ENCODE results near the gene FIGNL2.

The FIGNL2 gene

GRCh38 chr12:51814311-51815088, 34.0 kb downstream of the FIGNL2 start:
- Histone ChIP-seq H3K4me1 (ENCODE audit: control insufficient read depth in 1 of 2, insufficient read depth in 1 of 2, low read depth in 1 of 2, low read length in 1 of 2) (peaks cover 8 to 12% of the 10 kb centered on the region in 2 experiments), H3K27ac (no peak overlapping the region), H3K9me3 (no peaks in the 10 kb centered on the region), H3K36me3 (no peaks in the 10 kb centered on the region), H3K27me3 (peaks cover 71% of the 10 kb centered on the region), H3K4me3 (ENCODE audit: low read depth in 1 of 2, low read length in 1 of 2) (peak overlapping the region; percentile 23 to 52)
- TF ChIP-seq CTCF (IDR thresholded peaks at IDR 0.05): no peak

- peak overlapping the region; percentile 23 to 41 for H3K4me3 ChIP-seq (ENCODE audit: low read depth in 1 of 2, low read length in 1 of 2)
- no peaks in the 10 kb centered on the region for H3K9me3 ChIP-seq
- H3K27ac ChIP-seq: no peak overlapping the region
- H3K27me3 ChIP-seq: peaks cover 65% of the 10 kb centered on the region
- peaks cover 8 to 12% of the 10 kb centered on the region in 2 experiments for H3K4me1 ChIP-seq (ENCODE audit: control insufficient read depth in 1 of 2, insufficient read depth in 1 of 2, low read depth in 1 of 2, low read length in 1 of 2)
- H3K36me3 ChIP-seq: no peaks in the 10 kb centered on the region
- no peak for TF ChIP-seq CTCF (IDR thresholded peaks at IDR 0.05)
These were observed 34.6 kb downstream of the FIGNL2 start for GRCh38 chr12:51813931-51814310.

DNA sequence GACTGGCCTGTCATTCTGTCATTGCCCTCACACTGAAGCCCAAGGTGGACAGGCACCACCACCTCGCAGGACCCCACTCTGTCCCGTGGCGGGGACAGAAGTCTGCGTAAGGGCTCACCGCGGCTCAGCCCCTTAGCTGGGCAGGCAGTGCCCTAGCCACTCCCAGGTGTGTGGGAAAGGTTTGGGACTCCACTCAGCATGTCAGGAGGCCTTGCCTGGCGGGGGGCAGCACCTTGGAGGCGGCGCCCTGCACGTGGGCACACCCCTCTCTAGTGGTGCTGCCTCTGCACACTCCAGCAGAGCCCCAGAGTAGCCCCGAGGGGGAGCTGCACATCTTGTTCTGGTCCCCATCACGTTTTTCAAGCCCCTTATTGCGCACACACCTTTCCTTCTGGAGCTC, 35.6 kb downstream of the FIGNL2 start:
- no peaks in the 10 kb centered on the region for H3K36me3 ChIP-seq
- no peak overlapping the region for H3K27ac ChIP-seq
- no peak overlapping the region for H3K4me3 ChIP-seq (ENCODE audit: low read depth in 1 of 2, low read length in 1 of 2)
- peaks cover 54% of the 10 kb centered on the region for H3K27me3 ChIP-seq
- no peak for TF ChIP-seq CTCF (IDR thresholded peaks at IDR 0.05)
- peaks cover 8 to 12% of the 10 kb centered on the region in 2 experiments for H3K4me1 ChIP-seq (ENCODE audit: control insufficient read depth in 1 of 2, insufficient read depth in 1 of 2, low read depth in 1 of 2, low read length in 1 of 2)
- no peaks in the 10 kb centered on the region for H3K9me3 ChIP-seq

- H3K9me3 ChIP-seq: no peaks in the 10 kb centered on the region
- H3K27me3 ChIP-seq: peaks cover 41% of the 10 kb centered on the region
- H3K36me3 ChIP-seq: peaks cover 4% of the 10 kb centered on the region
- H3K4me1 ChIP-seq (ENCODE audit: control insufficient read depth in 1 of 2, insufficient read depth in 1 of 2, low read depth in 1 of 2, low read length in 1 of 2): peaks cover 8 to 12% of the 10 kb centered on the region in 2 experiments
- H3K27ac ChIP-seq: no peak overlapping the region
- H3K4me3 ChIP-seq (ENCODE audit: low read depth in 1 of 2, low read length in 1 of 2): no peak overlapping the region
- no peak for TF ChIP-seq CTCF (IDR thresholded peaks at IDR 0.05)
These were observed 37.0 kb downstream of the FIGNL2 start for GRCh38 chr12:51811203-51812202.

- Histone ChIP-seq H3K36me3 (peaks cover 6% of the 10 kb centered on the region), H3K27ac (no peak overlapping the region), H3K9me3 (no peaks in the 10 kb centered on the region), H3K4me3 (ENCODE audit: low read depth in 1 of 2, low read length in 1 of 2) (no peak overlapping the region), H3K27me3 (peaks cover 18% of the 10 kb centered on the region), H3K4me1 (ENCODE audit: control insufficient read depth in 1 of 2, insufficient read depth in 1 of 2, low read depth in 1 of 2, low read length in 1 of 2) (peaks cover 0 to 4% of the 10 kb centered on the region in 2 experiments)
- TF ChIP-seq CTCF (IDR thresholded peaks at IDR 0.05): no peak
These were observed 39.3 kb downstream of the FIGNL2 start for GRCh38 chr12:51809193-51809592.
